Ovary (tissue), 3 donors: ENCODE measurements around the gene SLC37A1.

Source experiments
- CTCF ChIP-seq, 3 donors: fragments of 450-650 bp in 2 of 3; fragments of 200-600 bp in 1 of 3; IDR thresholded peaks; one replicate each; pipeline versions ENCODE4 v1.5.1 to v1.8.0; 2016 to 2022; ENCODE audit warnings: antibody characterized with exemption in 3 of 3, mild to moderate bottlenecking in 1 of 3
- EP300 ChIP-seq: sonication (generic); formaldehyde crosslinking; IDR thresholded peaks from one replicate; pipeline ENCODE4 v1.6.1; 2017; ENCODE audit warnings: antibody characterized with exemption
- POLR2A ChIP-seq: fragments of 450-650 bp; IDR thresholded peaks from one replicate; pipeline ENCODE4 v1.6.1; 2017; ENCODE audit warnings: antibody characterized with exemption, mild to moderate bottlenecking, moderate library complexity
- donor health status: DM: no; HTN: no; CAD: no.

- no peak for TF ChIP-seq CTCF (IDR thresholded peaks at IDR 0.05)
- TF ChIP-seq POLR2A = no peak
- no peak for TF ChIP-seq EP300
These were observed 14.0 kb downstream of the SLC37A1 start for GRCh38 chr21:42527489-42528158.
